Endothelial cell of umbilical vein (primary cell): Measurements from ENCODE around the gene CAAP1. TPM values are rescaled to one million over a fixed set of nuclear protein-coding genes. Genes with fewer than 3 reads are reported as not detected.

Experiments
- BruUV-seq: library from RNA; stranded (reverse); fragments of 400-500 nt; replicated peaks from 2 replicates; lab custom pipeline; 2021; lab: Mats Ljungman, UMichigan
- CTCF ChIA-PET: fragments of 300-600, 350-600 bp; sonication (Branson Sonifier 250); formaldehyde crosslinking; loops from one replicate; lab custom pipeline; 2021; ENCODE audit warnings: antibody characterized with exemption, inconsistent platforms; lab: Charles Lee
- POLR2A ChIA-PET: fragments of 300-600, 350-600 bp; sonication (Branson Sonifier 250); formaldehyde crosslinking; loops from one replicate; lab custom pipeline; 2021; ENCODE audit warnings: antibody characterized with exemption, inconsistent platforms; lab: Charles Lee
- DNase-seq: peaks from one replicate; pipeline ENCODE4 v3.0.0-alpha.2; 2011; ENCODE audit warnings: low read depth, low spot score
- FAIRE-seq: peaks from 2 replicates; lab custom pipeline; 2011; peaks lifted over from hg19 to GRCh38; lab: Jason Lieb, UNC
- H2AFZ ChIP-seq: 2 replicates; pipeline ENCODE4 v1.6.0; 2012; ENCODE audit warnings: low read depth, low read length, control low read depth, inconsistent platforms
- H3K27ac ChIP-seq: 2 replicates; pipeline ENCODE4 v1.5.1; 2011; ENCODE audit warnings: low read depth, mild to moderate bottlenecking, control low read depth, low read length, moderate library complexity; ENCODE audit not compliant: insufficient read depth
- H3K27me3 ChIP-seq, 2 experiments: 2 replicates each; pipeline versions ENCODE4 v1.6.0 to v1.6.1; 2011; ENCODE audit warnings: low read length in 2 of 2, mixed read lengths in 1 of 2; ENCODE audit not compliant: control insufficient read depth in 2 of 2, insufficient read depth in 2 of 2
- H3K36me3 ChIP-seq, 2 experiments: 2 replicates in 1 of 2; 3 replicates in 1 of 2; pipeline ENCODE4 v1.5.1; 2011; ENCODE audit warnings: low read length in 2 of 2, mild to moderate bottlenecking in 1 of 2, moderate library complexity in 1 of 2; ENCODE audit not compliant: control insufficient read depth in 2 of 2, insufficient read depth in 2 of 2; ENCODE audit errors: extremely low read depth in 1 of 2
- H3K4me1 ChIP-seq: 3 replicates; pipeline ENCODE4 v1.5.1; 2011; ENCODE audit warnings: mild to moderate bottlenecking, low read length; ENCODE audit not compliant: control insufficient read depth, insufficient read depth; ENCODE audit errors: extremely low read depth
- H3K4me2 ChIP-seq: 2 replicates; pipeline ENCODE4 v1.6.1; 2011; ENCODE audit warnings: low read length, control low read depth, mixed read lengths; ENCODE audit not compliant: insufficient read depth
- H3K4me3 ChIP-seq, 3 experiments: fragments of 200-600 bp in 1 of 3; sonication (generic), shearing (Covaris generic) in 1 of 3; replicated peaks in 1 of 3; 2 replicates each; pipeline ENCODE4 v1.5.1; 2011 to 2016; ENCODE audit warnings: control low read depth in 3 of 3, low read length in 3 of 3, mild to moderate bottlenecking in 2 of 3, inconsistent platforms in 1 of 3, low read depth in 1 of 3, moderate library complexity in 1 of 3; ENCODE audit not compliant: insufficient read depth in 1 of 3
- H3K79me2 ChIP-seq: 2 replicates; pipeline ENCODE4 v1.6.0; 2012; ENCODE audit warnings: low read length, inconsistent platforms; ENCODE audit not compliant: control insufficient read depth, insufficient read depth
- H3K9ac ChIP-seq: replicated peaks from 2 replicates; pipeline ENCODE3; 2011; ENCODE audit warnings: low read length, control low read depth; ENCODE audit not compliant: insufficient read depth; ENCODE audit errors: extremely low read depth
- H3K9me1 ChIP-seq: replicated peaks from 3 replicates; pipeline ENCODE4 v1.6.0; 2011; ENCODE audit warnings: mild to moderate bottlenecking, low read length; ENCODE audit not compliant: control insufficient read depth, insufficient read depth; ENCODE audit errors: extremely low read depth
- H3K9me3 ChIP-seq: replicated peaks from 2 replicates; pipeline ENCODE4 v1.5.1; 2012; ENCODE audit warnings: low read length, inconsistent platforms; ENCODE audit not compliant: control insufficient read depth, insufficient read depth
- H4K20me1 ChIP-seq: replicated peaks from 2 replicates; pipeline ENCODE3; 2011; ENCODE audit warnings: mild to moderate bottlenecking, low read length; ENCODE audit not compliant: control insufficient read depth, insufficient read depth; ENCODE audit errors: extremely low read depth
- EZH2 ChIP-seq: IDR thresholded peaks from 2 replicates; pipeline ENCODE4 v1.6.1; 2012; ENCODE audit warnings: borderline replicate concordance, low read depth, mild to moderate bottlenecking, moderate library complexity, low read length, inconsistent platforms; ENCODE audit not compliant: severe bottlenecking
- FOS ChIP-seq: IDR thresholded peaks from 2 replicates; pipeline ENCODE4 v1.6.1; 2011; ENCODE audit warnings: mild to moderate bottlenecking, low read length, moderate library complexity, borderline replicate concordance; ENCODE audit not compliant: insufficient read depth
- GATA2 ChIP-seq: IDR thresholded peaks from 2 replicates; pipeline ENCODE4 v1.7.0; 2011; ENCODE audit warnings: low read depth, mild to moderate bottlenecking, moderate library complexity, mixed read lengths, low read length; ENCODE audit not compliant: insufficient read length, insufficient read depth
- JUN ChIP-seq: IDR thresholded peaks from 2 replicates; pipeline ENCODE4 v1.6.1; 2011; ENCODE audit warnings: borderline replicate concordance, low read depth; ENCODE audit not compliant: insufficient read length, insufficient read depth
- MYC ChIP-seq: IDR thresholded peaks from one replicate; pipeline ENCODE4 v1.6.1; 2011; ENCODE audit warnings: mild to moderate bottlenecking, low read depth, low read length
- POLR2A ChIP-seq: IDR thresholded peaks from 2 replicates; pipeline ENCODE4 v1.6.1; 2012; ENCODE audit warnings: low read depth, mild to moderate bottlenecking, control low read depth, low read length
- POLR2AphosphoS5 ChIP-seq: IDR thresholded peaks from 2 replicates; pipeline ENCODE4 v1.6.1; 2012; ENCODE audit warnings: low read depth, mild to moderate bottlenecking, control low read depth, low read length, moderate library complexity; ENCODE audit not compliant: insufficient read depth
- dilution Hi-C: fragments of 300-500 bp; cut with MboI; formaldehyde crosslinking; loops from one replicate; pipeline ENCODE4 v1.15.0; 2019; ENCODE audit warnings: low sequenced_read_pairs; ENCODE audit not compliant: extremely low pct_ligation_motif_present
- intact Hi-C: fragments of 100-400 bp; cut with micrococcal nuclease; formaldehyde crosslinking; loops from one replicate; pipeline ENCODE4 v1.10.0; 2022
- polyA plus RNA-seq, 4 experiments: library from polyadenylated mRNA; depleted of rRNA in 3 of 4; stranded (reverse) in 3 of 4; unstranded in 1 of 4; fragments of >200 nt; gene quantifications; 2 replicates each; pipeline versions ENCODE4 v1.2.1 to v1.2.3, GENCODE V29; 2011 to 2012; ENCODE audit warnings: missing spikeins in 1 of 4
- total RNA-seq: library from RNA; stranded (reverse); gene quantifications from 2 replicates; pipeline ENCODE4 v1.2.3, GENCODE V29; 2021
- TF ChIP-seq, protein P1 (sequence below): IDR thresholded peaks from 2 replicates; pipeline ENCODE4 v1.6.1; 2011; ENCODE audit not compliant: insufficient read depth, insufficient read length
- TF ChIP-seq, protein P2 (sequence below), 2 donors: IDR thresholded peaks; 1 replicate in 1 of 2; 2 replicates in 1 of 2; pipeline ENCODE4 v1.5.1; 2011; ENCODE audit warnings: low read length in 2 of 2, mild to moderate bottlenecking in 2 of 2, moderate library complexity in 2 of 2, control low read depth in 1 of 2, inconsistent platforms in 1 of 2, low read depth in 1 of 2; ENCODE audit not compliant: insufficient read depth in 1 of 2; ENCODE audit errors: extremely low read depth in 1 of 2

Gene CAAP1
- total and polyA plus RNA-seq, 2 donors (not counting 3 experiments of a cell fraction or from before 2014, with no cell fraction given): 5.3 to 16.1 TPM

DNA sequence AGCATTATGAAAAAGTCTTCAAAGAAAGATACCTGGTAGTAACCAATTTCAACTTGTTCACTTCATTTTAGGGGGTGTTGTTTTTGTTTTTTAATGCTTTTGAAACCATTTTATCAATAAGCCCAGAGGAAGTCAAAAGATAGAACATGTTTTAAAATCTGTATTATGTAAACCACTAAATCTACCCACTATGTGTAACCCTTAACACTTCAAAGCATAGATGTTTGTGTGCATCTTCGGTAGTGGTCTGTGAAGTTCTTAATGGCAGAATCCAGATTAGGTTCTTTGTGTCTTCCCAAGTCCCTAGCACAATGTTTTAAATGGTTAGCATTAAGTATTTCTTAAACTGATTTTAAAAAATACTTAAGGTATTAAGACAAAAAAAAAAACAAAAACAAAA is 48.2 kb upstream of the CAAP1 start:
- Histone ChIP-seq H3K4me3 (no peak overlapping the region), H3K27ac (no peak overlapping the region), H3K79me2 (peaks cover 97% of the 10 kb centered on the region), H3K9ac (no peak overlapping the region), H3K4me1 (peaks cover 9% of the 10 kb centered on the region), H3K4me2 (no peak overlapping the region), H4K20me1 (peaks cover 5% of the 10 kb centered on the region), H3K27me3 (no peaks in the 10 kb centered on the region), H3K9me3 (no peaks in the 10 kb centered on the region), H2AFZ (no peak overlapping the region), H3K36me3 (no peaks in the 10 kb centered on the region), H3K9me1 (no peaks in the 10 kb centered on the region)
- FAIRE-seq (no peak), DNase-seq (no peak)
- intact Hi-C loops: no loop called here
- no TSS peak for BruUV-seq
- POLR2A ChIA-PET: no interaction called here
- TF ChIP-seq JUN: no peak
- TF ChIP-seq, protein P1, sequence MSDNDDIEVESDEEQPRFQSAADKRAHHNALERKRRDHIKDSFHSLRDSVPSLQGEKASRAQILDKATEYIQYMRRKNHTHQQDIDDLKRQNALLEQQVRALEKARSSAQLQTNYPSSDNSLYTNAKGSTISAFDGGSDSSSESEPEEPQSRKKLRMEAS: no peak
- TF ChIP-seq, protein P2, sequence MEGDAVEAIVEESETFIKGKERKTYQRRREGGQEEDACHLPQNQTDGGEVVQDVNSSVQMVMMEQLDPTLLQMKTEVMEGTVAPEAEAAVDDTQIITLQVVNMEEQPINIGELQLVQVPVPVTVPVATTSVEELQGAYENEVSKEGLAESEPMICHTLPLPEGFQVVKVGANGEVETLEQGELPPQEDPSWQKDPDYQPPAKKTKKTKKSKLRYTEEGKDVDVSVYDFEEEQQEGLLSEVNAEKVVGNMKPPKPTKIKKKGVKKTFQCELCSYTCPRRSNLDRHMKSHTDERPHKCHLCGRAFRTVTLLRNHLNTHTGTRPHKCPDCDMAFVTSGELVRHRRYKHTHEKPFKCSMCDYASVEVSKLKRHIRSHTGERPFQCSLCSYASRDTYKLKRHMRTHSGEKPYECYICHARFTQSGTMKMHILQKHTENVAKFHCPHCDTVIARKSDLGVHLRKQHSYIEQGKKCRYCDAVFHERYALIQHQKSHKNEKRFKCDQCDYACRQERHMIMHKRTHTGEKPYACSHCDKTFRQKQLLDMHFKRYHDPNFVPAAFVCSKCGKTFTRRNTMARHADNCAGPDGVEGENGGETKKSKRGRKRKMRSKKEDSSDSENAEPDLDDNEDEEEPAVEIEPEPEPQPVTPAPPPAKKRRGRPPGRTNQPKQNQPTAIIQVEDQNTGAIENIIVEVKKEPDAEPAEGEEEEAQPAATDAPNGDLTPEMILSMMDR (IDR thresholded peaks at IDR 0.05; ENCODE audit: extremely low read depth in 1 of 2, insufficient read depth in 1 of 2, low read depth in 1 of 2, low read length in 2 of 2): no peak
- TF ChIP-seq MYC: no peak
- TF ChIP-seq GATA2: no peak
- TF ChIP-seq POLR2A: no peak
- TF ChIP-seq EZH2: no peak
- no peak for TF ChIP-seq FOS
- no peak for TF ChIP-seq POLR2AphosphoS5
- dilution Hi-C loops: no loop called here
- CTCF ChIA-PET: no interaction called here
